Inflammatory macrophage treated with lipopolysaccharide for 1 hour (primary cell): ENCODE data around the gene ABCD3.

Experiments used
- DNase-seq, 2 donors: peaks; one replicate each; pipeline ENCODE4 v3.0.0-alpha.2; 2020 to 2022

The ABCD3 gene

GRCh38 chr1:94463765-94464330, 45.7 kb downstream of the ABCD3 start:
- DNase-seq = peak; percentile 26 to 67

- DNase-seq = no peak
Observed at GRCh38 chr1:94468708-94469107, 50.5 kb downstream of the ABCD3 start.

- no peak for DNase-seq
Observed at GRCh38 chr1:94471271-94471670, 53.1 kb downstream of the ABCD3 start.

GRCh38 chr1:94475232-94475631, 57.0 kb downstream of the ABCD3 start:
- no peak for DNase-seq

- no peak for DNase-seq
Observed at GRCh38 chr1:94479682-94480081, 61.5 kb downstream of the ABCD3 start.

- peak; percentile 44 to 78 for DNase-seq
Observed at GRCh38 chr1:94481473-94481933, 63.3 kb downstream of the ABCD3 start.

- no peak for DNase-seq
Observed at GRCh38 chr1:94486990-94487389, 68.8 kb downstream of the ABCD3 start.

GRCh38 chr1:94490556-94490955, 72.4 kb downstream of the ABCD3 start:
- no peak for DNase-seq

- no peak for DNase-seq
Observed at GRCh38 chr1:94496076-94496755, 78.0 kb downstream of the ABCD3 start.

GRCh38 chr1:94501426-94501825, 83.2 kb downstream of the ABCD3 start:
- no peak for DNase-seq

- no peak for DNase-seq
Observed at GRCh38 chr1:94501935-94502334, 83.7 kb downstream of the ABCD3 start.

GRCh38 chr1:94503153-94503552, 85.0 kb downstream of the ABCD3 start:
- DNase-seq = no peak

GRCh38 chr1:94504601-94505000, 86.4 kb downstream of the ABCD3 start:
- peak; percentile 13 to 38 for DNase-seq

- no peak for DNase-seq
Observed at GRCh38 chr1:94512816-94513215, 94.6 kb downstream of the ABCD3 start.

GRCh38 chr1:94514095-94514727, 96.0 kb downstream of the ABCD3 start:
- peak; percentile 21 to 59 for DNase-seq

GRCh38 chr1:94515296-94515947, 97.2 kb downstream of the ABCD3 start:
- no peak for DNase-seq

GRCh38 chr1:94519351-94519750, 101.2 kb downstream of the ABCD3 start:
- DNase-seq = no peak

- peak; percentile 50 to 70 for DNase-seq
Observed at GRCh38 chr1:94522304-94522703, 104.1 kb downstream of the ABCD3 start.

GRCh38 chr1:94524531-94524930, 106.3 kb downstream of the ABCD3 start:
- DNase-seq = no peak

GRCh38 chr1:94526152-94526980, 108.2 kb downstream of the ABCD3 start:
- no peak for DNase-seq

GRCh38 chr1:94527447-94528031, 109.3 kb downstream of the ABCD3 start:
- DNase-seq = peak; percentile 59 to 69

GRCh38 chr1:94528299-94528698, 110.1 kb downstream of the ABCD3 start:
- no peak for DNase-seq
